Endodermal cell (in vitro differentiated cells): Measurements from ENCODE around the gene TTC7B. TPM values are rescaled to one million over a fixed set of nuclear protein-coding genes. Genes with fewer than 3 reads are reported as not detected.
A peak's percentile ranks its signal among the peaks of the same experiment; 100 is the strongest.

ENCODE experiments used
- DNase-seq: peaks from one replicate; pipeline ENCODE4 v3.0.0-alpha.2; 2017
- H3K27ac ChIP-seq: 2 replicates; pipeline ENCODE4 v1.5.1; 2013; ENCODE audit warnings: mild to moderate bottlenecking, low read depth, low read length, moderate library complexity
- H3K27me3 ChIP-seq: 2 replicates; pipeline ENCODE4 v1.6.1; 2013; ENCODE audit warnings: mild to moderate bottlenecking, low read length, moderate library complexity; ENCODE audit not compliant: insufficient read depth, control insufficient read depth, poor library complexity, severe bottlenecking
- H3K36me3 ChIP-seq: 2 replicates; pipeline ENCODE4 v1.7.0; 2013; ENCODE audit warnings: mild to moderate bottlenecking, low read length, moderate library complexity; ENCODE audit not compliant: control insufficient read depth, insufficient read depth
- H3K4me1 ChIP-seq: one replicate; pipeline ENCODE4 v1.7.0; 2013; ENCODE audit warnings: low read length; ENCODE audit not compliant: control insufficient read depth, insufficient read depth
- H3K4me3 ChIP-seq: 2 replicates; pipeline ENCODE4 v1.5.1; 2013; ENCODE audit warnings: mild to moderate bottlenecking, low read length, moderate library complexity
- H3K9ac ChIP-seq: 2 replicates; pipeline ENCODE4 v1.6.1; 2013; ENCODE audit warnings: mild to moderate bottlenecking, low read length, moderate library complexity; ENCODE audit not compliant: poor library complexity, severe bottlenecking; ENCODE audit errors: extremely low read depth
- H3K9me3 ChIP-seq: 2 replicates; pipeline ENCODE4 v1.6.1; 2013; ENCODE audit warnings: mild to moderate bottlenecking, low read length, moderate library complexity; ENCODE audit not compliant: control insufficient read depth
- H3K27ac Mint-ChIP-seq: 2 replicates; pipeline ENCODE4 v1.8.0; 2020; ENCODE audit warnings: mixed read lengths
- H3K27me3 Mint-ChIP-seq: 2 replicates; pipeline ENCODE4 v1.8.0; 2021; ENCODE audit warnings: mild to moderate bottlenecking, mixed read lengths; ENCODE audit not compliant: insufficient read depth
- H3K36me3 Mint-ChIP-seq: 2 replicates; pipeline ENCODE4 v1.8.0; 2020; ENCODE audit warnings: low read depth, mixed read lengths
- H3K4me1 Mint-ChIP-seq: 2 replicates; pipeline ENCODE4 v1.8.0; 2020; ENCODE audit warnings: mixed read lengths
- H3K4me3 Mint-ChIP-seq: 2 replicates; pipeline ENCODE4 v1.8.0; 2020; ENCODE audit warnings: mild to moderate bottlenecking, moderate library complexity, mixed read lengths
- H3K9me3 Mint-ChIP-seq: 2 replicates; pipeline ENCODE4 v1.8.0; 2020; ENCODE audit warnings: mild to moderate bottlenecking, mixed read lengths
- CTCF ChIP-seq: fragments of 200-600 bp; sonication (generic); conservative IDR thresholded peaks from 2 replicates; pipeline ENCODE4 v1.5.0; 2021; ENCODE audit warnings: antibody characterized with exemption, mild to moderate bottlenecking
- WGBS, 2 experiments: methylation state at CpG; one replicate each; pipeline versions ENCODE4 v1.1.5 to v1.1.7; 2013; ENCODE audit warnings: missing lambda C conversion rate in 2 of 2, mixed read lengths in 1 of 2; ENCODE audit not compliant: insufficient coverage in 1 of 2, insufficient read length in 1 of 2; 5-methylcytosine and 5-hydroxymethylcytosine counted together
- total RNA-seq, 2 donors: library from RNA; stranded (reverse); fragmentation: NEBNext Ultra II Directional in 1 of 2; extraction: Animal tissue kit (Norgen Biotek cat#: 25700) in 1 of 2; gene quantifications; 2 replicates in 1 of 2; 3 replicates in 1 of 2; pipeline ENCODE4 v1.2.1, GENCODE V29; 2021

The TTC7B gene
- total RNA-seq, 2 donors from 2014 or later, result 51.3 to 62.6 TPM

- DNase-seq, result no peak
- Histone ChIP-seq H3K9me3 (no peaks in the 10 kb centered on the region), H3K4me3 (no peak overlapping the region), H3K27ac (no peak overlapping the region), H3K9ac (no peak overlapping the region), H3K4me1 (no peaks in the 10 kb centered on the region), H3K27me3 (no peaks in the 10 kb centered on the region), H3K36me3 (no peaks in the 10 kb centered on the region)
- WGBS, 2 experiments, result 95 to 96% methylated on average over 8 to 12 of the region's 12 CpGs
- Mint-ChIP-seq H3K4me1 (peaks cover 5% of the 10 kb centered on the region), H3K4me3 (no peak overlapping the region), H3K27me3 (no peaks in the 10 kb centered on the region), H3K9me3 (no peaks in the 10 kb centered on the region), H3K27ac (no peak overlapping the region), H3K36me3 (no peaks in the 10 kb centered on the region)
- no peak for TF ChIP-seq CTCF
Observed at GRCh38 chr14:90791486-90791885, 24.7 kb downstream of the TTC7B start.

GRCh38 chr14:90788031-90788430, 28.2 kb downstream of the TTC7B start:
- 90 to 94% methylated on average over 4 to 7 of the region's 7 CpGs for WGBS, 2 experiments
- H3K9me3 ChIP-seq, result no peaks in the 10 kb centered on the region
- H3K27ac Mint-ChIP-seq, result no peak overlapping the region

GRCh38 chr14:90785876-90786450, 30.3 kb downstream of the TTC7B start:
- WGBS, 2 experiments, result 94 to 96% methylated on average over 11 to 15 of the region's 15 CpGs
- no peak for TF ChIP-seq CTCF
- Histone ChIP-seq H3K4me3 (no peak overlapping the region), H3K27ac (no peak overlapping the region), H3K9ac (no peak overlapping the region), H3K36me3 (peaks cover 6% of the 10 kb centered on the region), H3K9me3 (no peaks in the 10 kb centered on the region), H3K27me3 (no peaks in the 10 kb centered on the region), H3K4me1 (no peaks in the 10 kb centered on the region)
- Mint-ChIP-seq H3K36me3 (peaks cover 4% of the 10 kb centered on the region), H3K4me3 (no peak overlapping the region), H3K27ac (no peak overlapping the region), H3K9me3 (no peaks in the 10 kb centered on the region), H3K4me1 (no peaks in the 10 kb centered on the region), H3K27me3 (no peaks in the 10 kb centered on the region)
- DNase-seq, result peak; percentile 32

More at GRCh38 chr14:90788031-90788430, 28.2 kb downstream of the TTC7B start:
- Histone ChIP-seq H3K27ac (no peak overlapping the region), H3K4me3 (no peak overlapping the region), H3K36me3 (peaks cover 6% of the 10 kb centered on the region), H3K9ac (no peak overlapping the region), H3K27me3 (no peaks in the 10 kb centered on the region), H3K4me1 (no peaks in the 10 kb centered on the region)
- H3K4me1 Mint-ChIP-seq, result no peaks in the 10 kb centered on the region
- peak; percentile 13 for DNase-seq
- no peak overlapping the region for H3K4me3 Mint-ChIP-seq
- no peaks in the 10 kb centered on the region for H3K9me3 Mint-ChIP-seq
- TF ChIP-seq CTCF, result no peak
- no peaks in the 10 kb centered on the region for H3K27me3 Mint-ChIP-seq
- no peaks in the 10 kb centered on the region for H3K36me3 Mint-ChIP-seq
